Measurements from ENCODE around the gene RASA1. TPM values are rescaled to one million over a fixed set of nuclear protein-coding genes. Genes with fewer than 3 reads are reported as not detected.
A peak's percentile ranks its signal among the peaks of the same experiment; 100 is the strongest.

Gene RASA1
- polyA plus RNA-seq, 3 donors, result 2.1 to 20.1 (median 4.0) TPM

DNA sequence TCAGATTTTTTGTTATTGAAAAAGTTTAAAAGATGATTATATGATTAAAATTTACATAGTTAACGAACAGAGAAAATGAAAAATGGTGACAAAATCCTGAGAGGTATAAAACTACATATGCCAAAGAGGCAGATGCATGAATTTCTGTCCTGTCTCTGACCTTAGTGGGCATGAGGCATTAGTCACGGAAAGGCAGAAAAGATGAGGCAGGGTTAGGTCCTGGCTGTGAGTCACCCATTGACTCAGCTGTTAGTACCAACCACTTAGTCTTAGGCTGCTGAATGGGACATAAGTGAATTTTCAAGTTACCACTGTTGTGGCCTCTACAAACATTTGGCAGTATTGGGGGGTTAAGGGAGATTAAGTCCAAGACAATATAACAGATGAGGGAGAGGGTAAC, 33.1 kb downstream of the RASA1 start:
- Histone ChIP-seq H3K79me2 (ENCODE audit: insufficient read depth, low read length) (peaks cover 83% of the 10 kb centered on the region), H3K9ac (ENCODE audit: insufficient read depth, low read length, poor library complexity, severe bottlenecking) (no peak overlapping the region), H3K4me3 (replicated peaks in 1 of 3; ENCODE audit: low read depth in 2 of 3, low read length in 3 of 3) (no peak overlapping the region), H3K4me2 (replicated peaks; ENCODE audit: extremely low read depth, low read length, poor library complexity, severe bottlenecking) (no peak overlapping the region), H3K36me3 (replicated peaks in 1 of 2; ENCODE audit: control insufficient read depth in 1 of 2, insufficient read depth in 2 of 2, low read length in 2 of 2) (peaks cover 11 to 26% of the 10 kb centered on the region in 2 donors), H3K27ac (ENCODE audit: low read depth in 1 of 2, low read length in 2 of 2) (no peak overlapping the region), H3K4me1 (ENCODE audit: control insufficient read depth in 1 of 2, insufficient read depth in 2 of 2, low read length in 2 of 2) (peaks cover 27 to 37% of the 10 kb centered on the region in 2 donors), H3K27me3 (ENCODE audit: control insufficient read depth in 2 of 2, insufficient read depth in 2 of 2, low read length in 2 of 2) (no peaks in the 10 kb centered on the region), H2AFZ (ENCODE audit: insufficient read depth, low read depth, low read length, poor library complexity, severe bottlenecking) (no peak overlapping the region), H3K9me3 (replicated peaks in 1 of 2; ENCODE audit: control insufficient read depth in 1 of 2, insufficient read depth in 1 of 2, low read length in 2 of 2) (no peaks in the 10 kb centered on the region), H4K20me1 (ENCODE audit: insufficient read depth, low read length) (peaks cover 85% of the 10 kb centered on the region)
- intact Hi-C loops (cut with micrococcal nuclease), result no loop called here
- TF ChIP-seq, protein P1, sequence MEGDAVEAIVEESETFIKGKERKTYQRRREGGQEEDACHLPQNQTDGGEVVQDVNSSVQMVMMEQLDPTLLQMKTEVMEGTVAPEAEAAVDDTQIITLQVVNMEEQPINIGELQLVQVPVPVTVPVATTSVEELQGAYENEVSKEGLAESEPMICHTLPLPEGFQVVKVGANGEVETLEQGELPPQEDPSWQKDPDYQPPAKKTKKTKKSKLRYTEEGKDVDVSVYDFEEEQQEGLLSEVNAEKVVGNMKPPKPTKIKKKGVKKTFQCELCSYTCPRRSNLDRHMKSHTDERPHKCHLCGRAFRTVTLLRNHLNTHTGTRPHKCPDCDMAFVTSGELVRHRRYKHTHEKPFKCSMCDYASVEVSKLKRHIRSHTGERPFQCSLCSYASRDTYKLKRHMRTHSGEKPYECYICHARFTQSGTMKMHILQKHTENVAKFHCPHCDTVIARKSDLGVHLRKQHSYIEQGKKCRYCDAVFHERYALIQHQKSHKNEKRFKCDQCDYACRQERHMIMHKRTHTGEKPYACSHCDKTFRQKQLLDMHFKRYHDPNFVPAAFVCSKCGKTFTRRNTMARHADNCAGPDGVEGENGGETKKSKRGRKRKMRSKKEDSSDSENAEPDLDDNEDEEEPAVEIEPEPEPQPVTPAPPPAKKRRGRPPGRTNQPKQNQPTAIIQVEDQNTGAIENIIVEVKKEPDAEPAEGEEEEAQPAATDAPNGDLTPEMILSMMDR (IDR thresholded peaks at IDR 0.05), result no peak
- 50% methylated on average over 2 of the region's 2 CpGs for WGBS (ENCODE audit: insufficient coverage)
- Mint-ChIP-seq H3K4me1 (peaks cover 55% of the 10 kb centered on the region), H3K27me3 (ENCODE audit: low read depth in 3 of 3) (no peaks in the 10 kb centered on the region), H3K36me3 (peaks cover 36 to 44% of the 10 kb centered on the region in 2 donors), H3K27ac (peak overlapping the region in 1 of 7 donors; percentile 82), H3K4me3 (no peak overlapping the region), H3K9me3 (peaks cover 0 to 3% (median 0%) of the 10 kb centered on the region in 7 donors)
- DNase-seq, result peak; percentile 63 to 84 (median 73)

DNA sequence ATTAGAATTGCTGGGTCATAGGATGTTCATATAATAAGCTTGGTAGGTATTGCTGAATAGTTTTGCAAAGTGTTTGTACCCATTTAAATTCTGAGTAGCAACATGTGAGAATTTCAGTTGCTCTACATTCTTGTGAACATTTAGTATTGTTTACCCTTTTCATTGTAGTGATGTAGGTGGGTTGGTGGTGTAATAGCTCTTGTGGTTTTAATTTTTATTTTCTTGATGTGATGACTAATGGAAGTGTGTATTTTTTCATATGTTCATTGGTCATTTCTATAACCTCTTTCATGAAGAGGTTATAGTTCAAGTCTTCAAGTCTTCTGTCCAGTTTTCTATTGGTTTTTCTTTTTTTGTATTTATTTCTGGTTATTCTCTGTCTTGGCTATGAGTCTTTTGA, 34.4 kb downstream of the RASA1 start:
- DNase-seq, result no peak
- Mint-ChIP-seq H3K9me3 (peaks cover 0 to 5% (median 0%) of the 10 kb centered on the region in 7 donors), H3K36me3 (peaks cover 42 to 51% of the 10 kb centered on the region in 2 donors), H3K4me3 (no peak overlapping the region), H3K27ac (peak overlapping the region in 2 of 7 donors; percentile 1 to 37), H3K27me3 (ENCODE audit: low read depth in 3 of 3) (no peaks in the 10 kb centered on the region), H3K4me1 (peaks cover 44% of the 10 kb centered on the region)
- TF ChIP-seq, protein P1 (IDR thresholded peaks at IDR 0.05), result no peak
- H3K27ac ChIP-seq (ENCODE audit: low read depth in 1 of 2, low read length in 2 of 2), result no peak overlapping the region
- H3K79me2 ChIP-seq (ENCODE audit: insufficient read depth, low read length), result peaks cover 69% of the 10 kb centered on the region
- no peak overlapping the region for H3K4me2 ChIP-seq (replicated peaks; ENCODE audit: extremely low read depth, low read length, poor library complexity, severe bottlenecking)
- H3K36me3 ChIP-seq (replicated peaks in 1 of 2; ENCODE audit: control insufficient read depth in 1 of 2, insufficient read depth in 2 of 2, low read length in 2 of 2), result peaks cover 15 to 38% of the 10 kb centered on the region in 2 donors
- H3K4me1 ChIP-seq (ENCODE audit: control insufficient read depth in 1 of 2, insufficient read depth in 2 of 2, low read length in 2 of 2), result peaks cover 26 to 32% of the 10 kb centered on the region in 2 donors
- H3K4me3 ChIP-seq (replicated peaks in 1 of 3; ENCODE audit: low read depth in 2 of 3, low read length in 3 of 3), result no peak overlapping the region
- intact Hi-C loops (cut with micrococcal nuclease), result no loop called here
- no peaks in the 10 kb centered on the region for H3K27me3 ChIP-seq (ENCODE audit: control insufficient read depth in 2 of 2, insufficient read depth in 2 of 2, low read length in 2 of 2)
- H2AFZ ChIP-seq (ENCODE audit: insufficient read depth, low read depth, low read length, poor library complexity, severe bottlenecking), result no peak overlapping the region
- no peak overlapping the region for H3K9ac ChIP-seq (ENCODE audit: insufficient read depth, low read length, poor library complexity, severe bottlenecking)
- peaks cover 72% of the 10 kb centered on the region for H4K20me1 ChIP-seq (ENCODE audit: insufficient read depth, low read length)
- no peaks in the 10 kb centered on the region for H3K9me3 ChIP-seq (replicated peaks in 1 of 2; ENCODE audit: control insufficient read depth in 1 of 2, insufficient read depth in 1 of 2, low read length in 2 of 2)
